Hepatic stellate cell (primary cell): ENCODE data around the gene NAT10.

Source experiments
- DNase-seq: peaks from one replicate; pipeline ENCODE4 v3.0.0; 2011; ENCODE audit warnings: low spot score

The NAT10 gene

DNA sequence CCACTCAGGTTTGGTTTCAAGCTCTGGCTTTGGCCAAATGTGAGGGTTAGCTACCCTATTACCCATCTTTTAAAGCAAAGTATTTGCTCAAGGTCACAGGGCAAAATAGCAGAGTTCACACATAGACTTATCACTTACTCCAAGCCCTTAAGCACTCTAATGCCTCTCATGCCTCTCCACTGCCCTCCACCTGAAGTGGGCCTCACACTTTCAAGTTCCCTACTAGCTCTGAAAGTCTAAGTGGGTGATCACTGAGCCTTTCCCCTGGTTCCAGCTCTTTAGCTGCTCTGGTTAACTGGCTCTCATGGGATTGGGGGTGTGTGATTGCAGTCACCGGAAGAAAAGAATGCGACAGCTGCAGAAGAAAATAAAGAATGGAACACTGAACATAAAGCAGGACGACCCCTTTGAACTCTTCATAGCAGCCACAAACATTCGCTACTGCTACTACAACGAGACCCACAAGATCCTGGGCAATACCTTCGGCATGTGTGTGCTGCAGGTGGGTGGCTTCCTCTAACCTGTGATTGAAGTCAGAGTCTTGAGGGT is 6.4 kb downstream of the NAT10 start:
- DNase-seq: no peak

DNA sequence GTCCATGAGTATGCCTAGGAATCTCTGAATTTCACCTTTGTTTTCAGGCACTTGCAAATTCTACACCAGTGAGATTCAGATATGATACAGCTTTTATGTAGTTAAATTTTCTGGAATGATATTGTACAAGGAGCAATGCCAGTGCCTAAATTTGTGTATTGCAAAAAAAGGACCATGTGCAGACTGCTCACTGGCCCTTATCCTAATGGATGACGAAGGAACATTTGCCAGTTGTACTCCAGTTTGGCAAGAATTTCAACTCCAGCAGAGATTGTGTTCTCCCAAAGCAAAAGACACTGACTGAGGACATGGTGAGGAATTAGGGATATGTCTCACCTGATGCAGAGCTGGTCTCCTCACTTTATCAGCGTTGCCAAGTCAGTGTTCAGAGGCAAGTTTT is 8.6 kb downstream of the NAT10 start:
- no peak for DNase-seq

GRCh38 chr11:34114471-34114870 is 9.0 kb downstream of the NAT10 start:
- DNase-seq: no peak

GRCh38 chr11:34120651-34121050 is 15.2 kb downstream of the NAT10 start:
- no peak for DNase-seq

GRCh38 chr11:34124885-34125668 is 19.6 kb downstream of the NAT10 start:
- no peak for DNase-seq

- no peak for DNase-seq
Observed at GRCh38 chr11:34126959-34127848, 21.8 kb downstream of the NAT10 start.

DNA sequence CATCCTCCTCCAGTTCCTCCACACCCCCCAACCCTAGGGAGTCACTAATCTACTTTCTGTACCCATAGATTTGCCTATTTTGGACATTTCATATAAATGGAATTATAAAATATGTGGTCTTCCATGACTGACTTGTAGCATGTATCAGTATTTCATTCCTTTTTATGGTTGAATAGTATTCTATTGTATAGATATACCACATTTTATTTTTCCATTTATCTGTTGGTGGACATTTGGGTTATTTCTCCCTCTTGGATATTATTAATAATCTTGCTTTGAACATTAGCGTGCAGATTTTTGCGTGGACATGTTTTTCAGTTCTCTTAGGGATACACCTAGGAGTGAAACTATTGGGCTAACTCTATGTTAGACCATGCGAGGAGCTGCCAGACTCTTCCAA is 23.4 kb downstream of the NAT10 start:
- no peak for DNase-seq

GRCh38 chr11:34132261-34132965 is 27.0 kb downstream of the NAT10 start:
- DNase-seq: no peak

DNA sequence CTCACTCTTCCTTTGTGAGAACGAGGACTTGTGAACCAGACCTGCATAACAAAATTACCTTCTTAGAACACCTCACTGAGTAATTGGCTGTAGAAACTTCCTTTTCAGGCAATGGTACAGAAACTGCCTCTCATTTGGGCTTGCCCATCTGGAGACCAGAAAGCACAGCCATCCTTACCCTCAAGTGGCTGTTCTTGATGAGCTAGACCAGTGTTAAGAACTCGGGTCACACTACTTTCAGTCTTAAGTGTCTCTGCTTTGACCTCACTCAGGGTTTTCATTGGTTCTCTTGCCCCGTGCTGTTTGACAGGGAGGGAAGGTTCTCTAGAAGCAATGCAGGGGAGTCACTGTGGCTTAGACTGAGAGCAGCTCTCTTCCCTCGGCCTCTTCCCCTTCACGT is 29.3 kb downstream of the NAT10 start:
- no peak for DNase-seq

GRCh38 chr11:34135439-34135838 is 30.0 kb downstream of the NAT10 start:
- DNase-seq: no peak

GRCh38 chr11:34136420-34136819 is 31.0 kb downstream of the NAT10 start:
- no peak for DNase-seq

DNA sequence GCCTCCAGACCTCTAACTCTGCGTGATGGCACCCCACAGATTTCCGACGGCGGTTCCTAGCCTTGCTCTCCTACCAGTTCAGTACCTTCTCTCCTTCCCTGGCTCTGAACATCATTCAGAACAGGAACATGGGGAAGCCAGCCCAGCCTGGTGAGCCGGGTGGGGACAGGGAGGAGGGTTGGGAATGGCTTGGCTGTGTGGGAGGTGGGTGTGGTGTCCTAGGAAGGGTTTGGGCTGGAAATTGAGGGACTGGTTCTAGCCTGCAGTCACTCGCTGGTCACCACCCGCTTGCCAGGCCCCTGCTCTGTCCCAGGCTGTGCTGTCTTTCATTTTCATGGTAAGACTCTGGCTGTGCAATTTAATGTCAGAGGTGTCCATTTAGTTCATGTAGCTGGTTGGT is 33.9 kb downstream of the NAT10 start:
- no peak for DNase-seq

DNA sequence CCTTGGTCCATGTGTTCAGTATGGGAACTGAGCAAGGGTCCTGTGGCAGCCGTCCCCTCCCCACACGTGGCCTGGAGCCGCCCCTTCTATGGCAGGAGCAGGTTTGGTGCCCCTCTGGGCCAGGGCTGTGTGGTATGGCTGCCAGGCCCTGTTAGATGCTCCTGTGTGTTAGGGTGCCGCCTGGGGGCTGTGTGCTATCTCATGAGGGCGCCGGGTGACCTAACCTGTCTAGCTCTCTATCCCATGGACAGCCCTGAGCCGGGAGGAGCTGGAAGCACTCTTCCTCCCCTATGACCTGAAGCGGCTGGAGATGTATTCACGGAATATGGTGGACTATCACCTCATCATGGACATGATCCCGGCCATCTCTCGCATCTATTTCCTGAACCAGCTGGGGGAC is 34.7 kb downstream of the NAT10 start:
- DNase-seq: no peak

DNA sequence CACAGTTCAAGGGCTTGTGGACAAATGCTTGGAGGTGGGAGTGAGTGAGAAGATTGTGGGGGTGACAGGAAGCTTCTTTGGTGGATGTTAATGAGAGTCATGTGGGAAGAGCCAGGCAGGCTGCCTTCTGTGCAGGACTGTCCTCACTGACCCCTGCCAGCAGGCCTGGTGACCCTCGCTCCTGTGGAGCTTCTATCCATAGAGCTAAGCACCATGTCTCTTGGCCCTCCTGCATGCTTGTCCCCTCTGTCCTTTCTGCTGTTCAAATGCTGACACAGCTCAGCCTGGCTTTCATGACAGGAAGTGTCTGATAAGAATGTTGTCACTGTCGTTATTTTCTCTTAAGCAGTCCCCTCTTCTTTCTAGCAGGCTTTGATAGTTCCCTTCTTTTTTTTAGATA is 37.6 kb downstream of the NAT10 start:
- no peak for DNase-seq

DNA sequence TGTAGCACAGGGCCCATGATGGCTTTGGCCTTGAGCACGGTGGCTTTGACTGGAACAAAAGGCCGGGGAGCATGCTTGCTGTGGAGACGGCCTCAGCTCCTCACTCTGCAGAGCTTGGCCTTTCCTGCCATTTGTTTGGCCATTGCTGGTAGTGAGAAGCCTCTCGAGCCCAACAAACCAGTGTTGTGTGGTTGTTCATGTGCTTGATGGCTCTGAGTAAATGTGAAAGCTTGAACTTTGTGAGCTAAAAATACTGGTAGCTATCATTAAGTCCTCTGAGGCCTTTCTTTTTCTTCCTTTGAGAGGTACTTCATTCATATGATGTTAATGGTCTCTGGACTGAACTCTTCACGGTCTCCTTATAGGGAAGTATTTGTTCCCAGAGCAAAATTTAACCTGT is 39.6 kb downstream of the NAT10 start:
- no peak for DNase-seq

DNA sequence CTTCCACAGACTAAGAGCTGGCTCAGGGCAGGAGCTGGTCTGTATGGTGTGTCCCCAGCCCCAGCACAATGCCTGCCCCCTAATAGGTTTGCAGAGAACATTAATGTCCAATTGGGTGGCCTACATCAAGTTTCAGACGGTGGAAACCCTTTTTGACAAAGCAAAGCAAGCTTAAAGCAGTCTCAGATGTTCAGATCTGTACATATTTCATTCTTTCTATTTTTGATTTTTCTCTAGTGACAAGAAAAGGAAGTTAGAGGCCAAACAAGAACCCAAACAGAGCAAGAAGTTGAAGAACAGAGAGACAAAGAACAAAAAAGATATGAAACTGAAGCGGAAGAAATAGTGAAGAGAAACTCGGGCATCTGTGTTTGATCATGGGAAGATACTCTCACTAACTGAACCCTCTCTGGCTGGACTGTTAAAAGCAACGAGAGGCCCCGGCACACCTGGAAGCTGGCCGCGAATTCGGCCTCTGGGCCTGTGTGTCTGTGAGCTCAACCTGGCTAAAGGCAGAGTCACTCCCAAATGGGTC is 40.5 kb downstream of the NAT10 start:
- no peak for DNase-seq

DNA sequence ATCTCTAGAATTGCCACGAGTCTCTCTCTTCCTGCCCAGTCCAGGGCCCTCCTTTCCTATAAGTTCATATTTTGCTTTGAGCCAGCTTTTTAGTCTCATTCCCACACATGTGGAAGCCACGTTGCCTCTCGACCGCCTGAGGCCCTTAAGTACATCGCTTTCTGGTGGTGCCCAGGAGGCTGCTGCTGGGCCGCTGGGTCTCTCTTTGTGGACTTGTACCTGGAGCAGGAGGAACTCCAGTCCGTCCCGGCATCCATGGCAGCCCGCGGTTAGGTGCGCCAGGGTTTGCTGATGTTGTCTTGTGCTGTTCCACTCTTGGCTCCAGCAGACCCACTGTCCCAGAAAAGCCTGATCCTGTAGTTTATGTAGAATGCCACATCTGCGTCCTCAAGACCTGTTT is 41.0 kb downstream of the NAT10 start:
- no peak for DNase-seq

DNA sequence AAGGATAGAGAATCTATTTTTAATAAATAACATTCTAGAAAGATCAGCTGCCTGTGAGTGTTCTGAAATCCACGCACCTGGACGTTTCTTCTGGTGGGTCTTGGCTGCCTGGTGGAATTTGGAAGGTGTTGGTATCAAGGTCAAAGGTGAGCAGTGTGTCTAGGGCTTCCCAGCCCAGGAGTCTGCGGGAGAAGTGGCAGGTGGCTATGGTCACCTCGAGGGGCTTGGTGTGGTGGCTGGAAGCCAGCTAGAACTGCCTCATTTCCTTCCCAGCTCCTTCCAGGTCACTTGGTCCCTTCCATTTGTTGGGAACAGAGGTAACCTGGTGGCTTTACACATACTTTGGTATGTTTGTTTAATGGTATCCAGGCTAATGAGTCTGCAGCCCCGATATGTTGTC is 41.4 kb downstream of the NAT10 start:
- DNase-seq: no peak

- DNase-seq: no peak
Observed at GRCh38 chr11:34147581-34147980, 42.2 kb downstream of the NAT10 start.

DNA sequence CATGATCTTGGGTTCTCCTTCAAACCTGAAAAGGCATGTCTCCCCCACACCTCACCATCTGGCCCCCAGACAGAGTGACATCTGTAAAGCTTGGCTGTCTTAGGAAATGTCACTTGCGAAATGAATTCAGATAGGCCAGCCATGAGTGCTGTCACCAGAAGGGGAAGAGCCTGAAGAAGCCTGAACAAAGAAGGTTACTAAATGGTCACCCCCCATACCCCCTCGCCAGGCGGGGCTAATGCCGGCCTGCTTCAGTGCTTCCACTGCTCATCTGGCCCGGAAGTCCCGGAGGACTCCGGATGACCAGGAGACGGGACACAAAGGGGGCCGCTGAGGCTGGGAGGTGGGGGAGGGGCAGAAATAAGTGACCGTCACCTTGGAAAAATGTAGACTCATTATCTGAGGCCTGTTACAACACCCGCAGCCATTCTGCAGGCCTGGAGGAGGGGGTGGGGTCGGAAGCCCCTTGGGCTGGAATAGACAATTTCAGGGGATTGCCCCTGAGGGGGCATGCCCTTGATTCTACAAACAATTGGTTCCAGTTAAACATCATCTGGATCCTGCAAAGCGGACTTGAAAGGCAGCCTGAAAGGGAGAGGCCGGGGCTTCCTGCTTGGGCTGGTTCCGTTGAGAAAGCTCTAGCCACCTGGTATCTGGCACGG is 43.2 kb downstream of the NAT10 start:
- DNase-seq: no peak

DNA sequence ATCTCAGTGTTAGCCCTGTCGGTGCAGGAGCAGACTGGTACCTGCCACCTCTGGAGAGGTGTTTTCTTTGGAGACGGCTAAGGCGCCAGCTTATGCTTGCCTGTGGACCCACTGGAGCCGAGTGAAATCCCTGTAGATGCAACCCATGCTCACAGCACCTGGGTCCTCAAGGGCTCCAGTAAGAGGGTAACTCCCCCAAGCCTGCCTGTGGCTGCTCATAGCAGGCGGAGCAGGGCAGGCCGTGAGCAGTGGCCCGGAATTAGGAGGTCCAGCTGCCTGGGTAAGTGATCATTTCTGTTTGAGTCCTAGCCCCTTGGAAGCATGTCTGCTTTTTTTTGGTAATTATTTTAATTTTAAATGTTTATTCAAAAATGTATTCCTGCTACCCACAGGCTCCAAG is 43.8 kb downstream of the NAT10 start:
- no peak for DNase-seq

- no peak for DNase-seq
Observed at GRCh38 chr11:34149786-34150185, 44.4 kb downstream of the NAT10 start.
